ENCODE measurements around the gene OMP. TPM values are rescaled to one million over a fixed set of nuclear protein-coding genes. Genes with fewer than 3 reads are reported as not detected.

OMP gene
- total RNA-seq, 5 donors from 2014 or later (not counting 1 experiment from before 2014, with no cell fraction given): 0.79 TPM; not detected in 4

DNA sequence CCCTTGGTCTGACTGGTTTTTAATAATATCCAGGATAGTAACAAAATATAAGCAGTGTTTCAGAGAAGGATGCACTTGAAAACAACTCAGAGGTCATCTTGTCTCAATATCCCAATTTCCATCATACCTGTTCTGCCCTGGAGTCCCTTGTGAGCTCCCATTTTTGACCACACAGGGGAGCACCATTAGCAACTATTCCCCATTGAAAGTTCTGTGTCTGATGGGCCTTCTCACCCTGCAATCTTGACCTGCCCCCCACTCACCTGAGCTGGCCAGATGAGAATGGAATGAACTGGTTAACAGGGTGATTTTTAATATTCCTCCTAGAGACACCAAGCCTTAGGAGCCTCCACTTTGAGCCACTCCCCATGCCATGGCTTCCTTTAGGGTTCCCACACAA lies 39.7 kb upstream of the OMP start:
- ChIA-PET CTCF (interaction anchor here (2.1 to 2.2 kb wide), 2 partner anchors 15 to 30 kb away, joined by 6 to 12 read pairs; no protein-coding TSS in a partner anchor), POLR2A (interaction anchor here in 1 of 2 donors (0.5 kb wide), 1 partner anchor 431 kb away, joined by 3 read pairs; no protein-coding TSS in a partner anchor)
- ATAC-seq (replicated peaks in 1 of 4) (no peak), DNase-seq (no peak)
- no peaks in the 10 kb centered on the region for H3K36me3 ChIP-seq (ENCODE audit: control insufficient read depth in 2 of 2, extremely low read depth in 1 of 2, insufficient read depth in 1 of 2, low read length in 1 of 2)
- no peaks in the 10 kb centered on the region for H3K9me3 ChIP-seq
- H3K4me1 ChIP-seq (ENCODE audit: control insufficient read depth in 1 of 2, extremely low read depth in 1 of 2, insufficient read depth in 2 of 2, low read length in 2 of 2): peaks cover 3 to 18% of the 10 kb centered on the region in 2 experiments
- H3K4me3 Mint-ChIP-seq: no peak overlapping the region
- H3K36me3 Mint-ChIP-seq: no peaks in the 10 kb centered on the region
- H3K27me3 Mint-ChIP-seq: peaks cover 0 to 1% of the 10 kb centered on the region in 2 donors
- peaks cover 6 to 10% (median 9%) of the 10 kb centered on the region in 3 donors for H3K4me1 Mint-ChIP-seq
- no peak overlapping the region for H3K4me3 ChIP-seq (ENCODE audit: control insufficient read depth in 1 of 2, extremely low read depth in 1 of 2, low read length in 1 of 2)
- H3K27ac ChIP-seq (ENCODE audit: low read length): no peak overlapping the region
- H3K27me3 ChIP-seq (replicated peaks in 1 of 2; ENCODE audit: control insufficient read depth in 2 of 2, extremely low read depth in 1 of 2, insufficient read depth in 2 of 2, low read length in 1 of 2): peaks cover 0 to 3% of the 10 kb centered on the region in 2 experiments
- peaks cover 0 to 10% (median 2%) of the 10 kb centered on the region in 3 donors for H3K9me3 Mint-ChIP-seq
- H3K27ac Mint-ChIP-seq: no peak overlapping the region

- CTCF ChIA-PET: interaction anchor here (2.1 to 2.2 kb wide), 2 partner anchors 16 to 29 kb away, joined by 6 to 12 read pairs; no protein-coding TSS in a partner anchor
- 100% methylated on average over 1 of the region's 1 CpG for WGBS (ENCODE audit: insufficient coverage)
- POLR2A ChIA-PET: no interaction called here
- no peaks in the 10 kb centered on the region for H3K36me3 ChIP-seq (ENCODE audit: control insufficient read depth in 2 of 2, extremely low read depth in 1 of 2, insufficient read depth in 1 of 2, low read length in 1 of 2)
- peaks cover 3 to 23% of the 10 kb centered on the region in 2 experiments for H3K4me1 ChIP-seq (ENCODE audit: control insufficient read depth in 1 of 2, extremely low read depth in 1 of 2, insufficient read depth in 2 of 2, low read length in 2 of 2)
- peaks cover 0 to 1% of the 10 kb centered on the region in 2 donors for H3K27me3 Mint-ChIP-seq
- no peaks in the 10 kb centered on the region for H3K36me3 Mint-ChIP-seq
- peaks cover 0 to 10% (median 2%) of the 10 kb centered on the region in 3 donors for H3K9me3 Mint-ChIP-seq
- H3K9me3 ChIP-seq: no peaks in the 10 kb centered on the region
- no peak overlapping the region for H3K4me3 Mint-ChIP-seq
- ATAC-seq (replicated peaks in 1 of 4) (no peak), DNase-seq (no peak)
- H3K4me1 Mint-ChIP-seq: peaks cover 9 to 11% (median 10%) of the 10 kb centered on the region in 3 donors
- H3K27me3 ChIP-seq (replicated peaks in 1 of 2; ENCODE audit: control insufficient read depth in 2 of 2, extremely low read depth in 1 of 2, insufficient read depth in 2 of 2, low read length in 1 of 2): no peaks in the 10 kb centered on the region
- H3K4me3 ChIP-seq (ENCODE audit: control insufficient read depth in 1 of 2, extremely low read depth in 1 of 2, low read length in 1 of 2): no peak overlapping the region
- no peak overlapping the region for H3K27ac ChIP-seq (ENCODE audit: low read length)
- peak overlapping the region in 1 of 2 donors; percentile 36 for H3K27ac Mint-ChIP-seq
These were observed 39.2 kb upstream of the OMP start for GRCh38 chr11:77063407-77063806.

- Histone ChIP-seq H3K9me3 (no peaks in the 10 kb centered on the region), H3K4me3 (ENCODE audit: control insufficient read depth in 1 of 2, extremely low read depth in 1 of 2, low read length in 1 of 2) (no peak overlapping the region), H3K27me3 (replicated peaks in 1 of 2; ENCODE audit: control insufficient read depth in 2 of 2, extremely low read depth in 1 of 2, insufficient read depth in 2 of 2, low read length in 1 of 2) (no peaks in the 10 kb centered on the region), H3K4me1 (ENCODE audit: control insufficient read depth in 1 of 2, extremely low read depth in 1 of 2, insufficient read depth in 2 of 2, low read length in 2 of 2) (peaks cover 3 to 23% of the 10 kb centered on the region in 2 experiments), H3K36me3 (ENCODE audit: control insufficient read depth in 2 of 2, extremely low read depth in 1 of 2, insufficient read depth in 1 of 2, low read length in 1 of 2) (no peaks in the 10 kb centered on the region), H3K27ac (ENCODE audit: low read length) (no peak overlapping the region)
- Mint-ChIP-seq H3K36me3 (no peaks in the 10 kb centered on the region), H3K9me3 (peaks cover 0 to 10% (median 2%) of the 10 kb centered on the region in 3 donors), H3K27me3 (peaks cover 0 to 1% of the 10 kb centered on the region in 2 donors), H3K27ac (no peak overlapping the region), H3K4me1 (peaks cover 9 to 13% (median 10%) of the 10 kb centered on the region in 3 donors), H3K4me3 (no peak overlapping the region)
- WGBS (ENCODE audit: insufficient coverage): 97% methylated on average over 3 of the region's 4 CpGs
- DNase-seq (peak in 1 of 35 experiments; percentile 19), ATAC-seq (replicated peaks in 1 of 4) (no peak)
- ChIA-PET CTCF (interaction anchor here (2.1 to 2.2 kb wide), 2 partner anchors 16 to 29 kb away, joined by 6 to 12 read pairs; no protein-coding TSS in a partner anchor), POLR2A (no interaction called here)
These were observed 38.8 kb upstream of the OMP start for GRCh38 chr11:77063861-77064260.

- Mint-ChIP-seq H3K9me3 (peaks cover 0 to 10% (median 2%) of the 10 kb centered on the region in 3 donors), H3K27me3 (no peaks in the 10 kb centered on the region), H3K36me3 (no peaks in the 10 kb centered on the region), H3K27ac (peak overlapping the region; percentile 35 to 58), H3K4me1 (peaks cover 10 to 13% (median 11%) of the 10 kb centered on the region in 3 donors), H3K4me3 (peak overlapping the region in 2 of 3 donors; percentile 55 to 83)
- ChIA-PET POLR2A (no interaction called here), CTCF (interaction anchor here (0.8 to 2.2 kb wide), 2 partner anchors 17 to 28 kb away, joined by 3 to 6 read pairs; no protein-coding TSS in a partner anchor)
- H3K36me3 ChIP-seq (ENCODE audit: control insufficient read depth in 2 of 2, extremely low read depth in 1 of 2, insufficient read depth in 1 of 2, low read length in 1 of 2): no peaks in the 10 kb centered on the region
- DNase-seq (no peak), ATAC-seq (replicated peaks in 1 of 4) (no peak)
- H3K27ac ChIP-seq (ENCODE audit: low read length): no peak overlapping the region
- no peaks in the 10 kb centered on the region for H3K9me3 ChIP-seq
- H3K4me3 ChIP-seq (ENCODE audit: control insufficient read depth in 1 of 2, extremely low read depth in 1 of 2, low read length in 1 of 2): no peak overlapping the region
- peaks cover 0 to under 1% of the 10 kb centered on the region in 2 experiments for H3K27me3 ChIP-seq (replicated peaks in 1 of 2; ENCODE audit: control insufficient read depth in 2 of 2, extremely low read depth in 1 of 2, insufficient read depth in 2 of 2, low read length in 1 of 2)
- 93% methylated on average over 3 of the region's 4 CpGs for WGBS (ENCODE audit: insufficient coverage)
- H3K4me1 ChIP-seq (ENCODE audit: control insufficient read depth in 1 of 2, extremely low read depth in 1 of 2, insufficient read depth in 2 of 2, low read length in 2 of 2): peaks cover 3 to 23% of the 10 kb centered on the region in 2 experiments
These were observed 37.9 kb upstream of the OMP start for GRCh38 chr11:77064648-77065217.

- Mint-ChIP-seq H3K4me1 (peaks cover 10 to 17% (median 11%) of the 10 kb centered on the region in 3 donors), H3K27me3 (no peaks in the 10 kb centered on the region), H3K4me3 (peak overlapping the region; percentile 83 to 93 (median 88)), H3K36me3 (no peaks in the 10 kb centered on the region), H3K9me3 (peaks cover 0 to 9% (median 2%) of the 10 kb centered on the region in 3 donors), H3K27ac (peak overlapping the region in 1 of 2 donors; percentile 74)
- ChIA-PET POLR2A (no interaction called here), CTCF (interaction anchor here in 1 of 2 donors (0.6 kb wide), 1 partner anchor 53 kb away, joined by 3 read pairs; no protein-coding TSS in a partner anchor)
- Histone ChIP-seq H3K9me3 (no peaks in the 10 kb centered on the region), H3K36me3 (ENCODE audit: control insufficient read depth in 2 of 2, extremely low read depth in 1 of 2, insufficient read depth in 1 of 2, low read length in 1 of 2) (no peaks in the 10 kb centered on the region), H3K27ac (ENCODE audit: low read length) (no peak overlapping the region), H3K4me3 (ENCODE audit: control insufficient read depth in 1 of 2, extremely low read depth in 1 of 2, low read length in 1 of 2) (peak overlapping the region; percentile 65 to 73), H3K4me1 (ENCODE audit: control insufficient read depth in 1 of 2, extremely low read depth in 1 of 2, insufficient read depth in 2 of 2, low read length in 2 of 2) (peaks cover 3 to 23% of the 10 kb centered on the region in 2 experiments), H3K27me3 (replicated peaks in 1 of 2; ENCODE audit: control insufficient read depth in 2 of 2, extremely low read depth in 1 of 2, insufficient read depth in 2 of 2, low read length in 1 of 2) (peaks cover 0 to 4% of the 10 kb centered on the region in 2 experiments)
- 62% methylated on average over 8 of the region's 14 CpGs for WGBS (ENCODE audit: insufficient coverage)
- DNase-seq: peak in 1 of 35 experiments; percentile 21
- ATAC-seq (replicated peaks in 1 of 4): no peak
These were observed 36.8 kb upstream of the OMP start for GRCh38 chr11:77065878-77066228.

DNA sequence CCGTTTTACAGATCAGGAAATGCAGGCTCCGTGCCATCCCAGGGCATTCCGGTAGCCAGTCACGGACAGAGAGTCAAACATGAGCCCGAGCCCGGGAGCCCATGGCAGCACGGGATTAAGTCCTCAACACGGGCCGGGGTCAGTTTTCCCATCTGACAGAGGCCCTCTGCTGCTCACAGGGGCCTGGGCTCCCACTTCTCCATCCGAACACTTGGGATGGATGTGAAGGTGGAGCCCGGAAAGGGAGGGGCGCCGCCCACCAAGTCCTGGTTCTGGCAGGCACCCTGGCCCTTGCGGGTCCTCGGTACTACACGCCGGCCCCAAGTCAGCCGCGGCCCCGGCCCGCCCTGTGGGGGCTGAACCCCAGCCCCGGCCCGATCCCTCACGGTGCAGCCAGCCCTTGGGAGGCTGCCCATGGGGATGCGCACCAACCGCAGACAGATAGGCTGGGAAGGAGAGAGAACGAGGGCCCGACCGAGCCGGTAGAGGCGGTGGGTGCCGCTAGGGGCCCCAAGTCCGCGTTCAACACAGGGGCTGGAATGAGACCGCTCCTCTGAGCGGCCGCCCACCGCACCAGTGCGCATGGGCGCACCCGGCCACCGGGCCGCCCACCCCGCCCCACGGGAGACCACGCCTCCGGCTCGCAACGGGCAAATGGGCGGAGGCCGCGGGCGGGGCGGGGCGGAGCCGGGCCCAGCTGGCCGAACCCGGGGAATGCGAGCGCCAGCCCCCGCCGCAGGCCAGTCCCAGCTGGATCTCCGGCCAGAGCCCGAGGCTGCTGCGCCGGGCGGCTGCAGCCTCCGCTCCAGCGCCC lies 36.2 kb upstream of the OMP start, which contains the start of gene CAPN5:
CAPN5 (plus strand) TSS at position 743 of the 814 bp plus-strand sequence. CDS start 17,916 bp downstream, outside the sequence.
- no peak within 1 kb of the TSS for H3K27ac ChIP-seq (ENCODE audit: low read length)

More for the DNA sequence above, 36.2 kb upstream of the OMP start, which contains the start of gene CAPN5:
- Histone ChIP-seq H3K9me3 (no peaks in the 10 kb centered on the region), H3K36me3 (ENCODE audit: control insufficient read depth in 2 of 2, extremely low read depth in 1 of 2, insufficient read depth in 1 of 2, low read length in 1 of 2) (no peaks in the 10 kb centered on the region), H3K4me1 (ENCODE audit: control insufficient read depth in 1 of 2, extremely low read depth in 1 of 2, insufficient read depth in 2 of 2, low read length in 2 of 2) (peaks cover 3 to 23% of the 10 kb centered on the region in 2 experiments), H3K27me3 (replicated peaks in 1 of 2; ENCODE audit: control insufficient read depth in 2 of 2, extremely low read depth in 1 of 2, insufficient read depth in 2 of 2, low read length in 1 of 2) (peaks cover 0 to 9% of the 10 kb centered on the region in 2 experiments), H3K4me3 (ENCODE audit: control insufficient read depth in 1 of 2, extremely low read depth in 1 of 2, low read length in 1 of 2) (peak within 1 kb of the TSS; percentile 65 to 73)
- Mint-ChIP-seq H3K4me1 (peaks cover 10 to 17% (median 11%) of the 10 kb centered on the region in 3 donors), H3K36me3 (no peaks in the 10 kb centered on the region), H3K27me3 (no peaks in the 10 kb centered on the region), H3K4me3 (peak within 1 kb of the TSS; percentile 83 to 93 (median 88)), H3K27ac (peak within 1 kb of the TSS in 1 of 2 donors; percentile 74), H3K9me3 (peaks cover 0 to 4% (median 2%) of the 10 kb centered on the region in 3 donors)
- 4% methylated on average over 64 of the region's 69 CpGs for WGBS (ENCODE audit: insufficient coverage)
- DNase-seq (peak; percentile 51 to 93 (median 78)), ATAC-seq (replicated peaks in 1 of 4) (peak; percentile 89 to 96 (median 92))
- ChIA-PET CTCF (interaction anchor here in 1 of 2 donors (0.6 to 1.0 kb wide), 2 partner anchors 19 to 54 kb away, joined by 3 to 14 read pairs; no protein-coding TSS in a partner anchor), POLR2A (interaction anchor here in 1 of 2 donors (0.6 kb wide), 1 partner anchor 19 kb away, joined by 6 read pairs; no protein-coding TSS in a partner anchor)

Data from T-cell (primary cell).